HepG2 (cell line): Measurements from ENCODE around the gene GPR137. TPM values are rescaled to one million over a fixed set of nuclear protein-coding genes. Genes with fewer than 3 reads are reported as not detected.

Experiments used
- AKAP8 ChIP-seq: sonication (generic); formaldehyde crosslinking; IDR thresholded peaks from 2 replicates; pipeline ENCODE4 v1.5.1; 2020; ENCODE audit warnings: mild to moderate bottlenecking, missing genetic modification reagents
- FOSL1 ChIP-seq: sonication (generic); formaldehyde crosslinking; IDR thresholded peaks from 2 replicates; pipeline ENCODE4 v1.9.0; 2021; ENCODE audit warnings: missing genetic modification reagents, borderline replicate concordance
- GPN1 ChIP-seq: sonication (generic); formaldehyde crosslinking; IDR thresholded peaks from 2 replicates; pipeline ENCODE4 v1.5.1; 2020; ENCODE audit warnings: missing genetic modification reagents, borderline replicate concordance
- GTF3A ChIP-seq: sonication (generic); formaldehyde crosslinking; conservative IDR thresholded peaks from 2 replicates; pipeline ENCODE4 v1.4.0; 2020; ENCODE audit warnings: mild to moderate bottlenecking, missing genetic modification reagents
- KDM4B ChIP-seq: sonication (generic); formaldehyde crosslinking; IDR thresholded peaks from 2 replicates; pipeline ENCODE4 v1.4.0; 2020; ENCODE audit warnings: missing genetic modification reagents
- MTA3 ChIP-seq: sonication (generic); formaldehyde crosslinking; IDR thresholded peaks from 2 replicates; pipeline ENCODE4 v1.4.0; 2020; ENCODE audit warnings: missing genetic modification reagents
- SETDB1 ChIP-seq: sonication (generic); formaldehyde crosslinking; IDR thresholded peaks from 2 replicates; pipeline ENCODE4 v1.5.1; 2020; ENCODE audit warnings: missing genetic modification reagents, mild to moderate bottlenecking, borderline replicate concordance
- SIX4 ChIP-seq: sonication (generic); formaldehyde crosslinking; IDR thresholded peaks from 2 replicates; pipeline ENCODE4 v1.4.0; 2020; ENCODE audit warnings: missing genetic modification reagents
- YEATS2 ChIP-seq: sonication (generic); formaldehyde crosslinking; IDR thresholded peaks from 2 replicates; pipeline ENCODE4 v1.4.0; 2020; ENCODE audit warnings: missing genetic modification reagents, borderline replicate concordance
- ZBTB8A ChIP-seq: sonication (generic); formaldehyde crosslinking; IDR thresholded peaks from 2 replicates; pipeline ENCODE4 v1.4.0; 2020; ENCODE audit warnings: mild to moderate bottlenecking, low read depth, missing genetic modification reagents, borderline replicate concordance
- ZIK1 ChIP-seq: sonication (generic); formaldehyde crosslinking; IDR thresholded peaks from 2 replicates; pipeline ENCODE4 v1.5.0; 2020; ENCODE audit warnings: mild to moderate bottlenecking, low read depth, missing genetic modification reagents, borderline replicate concordance
- ZNF264 ChIP-seq: sonication (generic); formaldehyde crosslinking; IDR thresholded peaks from 2 replicates; pipeline ENCODE4 v1.4.0; 2020; ENCODE audit warnings: missing genetic modification reagents
- ZNF460 ChIP-seq: sonication (generic); formaldehyde crosslinking; IDR thresholded peaks from 2 replicates; pipeline ENCODE4 v1.5.1; 2020; ENCODE audit warnings: missing genetic modification reagents, mild to moderate bottlenecking, borderline replicate concordance
- ZNF788 ChIP-seq: sonication (generic); formaldehyde crosslinking; IDR thresholded peaks from 2 replicates; pipeline ENCODE4 v1.5.0; 2020; ENCODE audit warnings: mild to moderate bottlenecking, missing genetic modification reagents, borderline replicate concordance
- polyA plus RNA-seq, 8 experiments: library from polyadenylated mRNA; depleted of rRNA in 3 of 8; stranded (reverse) in 7 of 8; unstranded in 1 of 8; fragments of >200 nt; fragmentation: Illumina TruSeq in 4 of 8; extraction: Trizol in 4 of 8; gene quantifications; 2 replicates each; pipeline versions ENCODE4 v1.2.1 to v1.2.3, GENCODE V29; 2011 to 2016; ENCODE audit warnings: low read depth in 4 of 8, missing spikeins in 1 of 8, mixed read lengths in 1 of 8; ENCODE audit not compliant: insufficient read depth in 1 of 8
- total RNA-seq, 5 experiments: library from RNA; depleted of rRNA; stranded (reverse); fragments of >200 nt; fragmentation: Illumina TruSeq; extraction: Trizol; gene quantifications; 2 replicates each; pipeline ENCODE4 v1.2.3, GENCODE V29; 2016; ENCODE audit warnings: low read depth in 1 of 5
- TF ChIP-seq, protein P1 (sequence below): sonication (generic); formaldehyde crosslinking; IDR thresholded peaks from 2 replicates; pipeline ENCODE4 v1.4.0; 2020; ENCODE audit warnings: mild to moderate bottlenecking, low read depth, missing genetic modification reagents
- TF ChIP-seq, protein P2 (sequence below): sonication (generic); formaldehyde crosslinking; IDR thresholded peaks from 2 replicates; pipeline ENCODE4 v1.4.0; 2020; ENCODE audit warnings: mild to moderate bottlenecking, missing genetic modification reagents, borderline replicate concordance
- TF ChIP-seq, protein P3 (sequence below): sonication (generic); formaldehyde crosslinking; conservative IDR thresholded peaks from 2 replicates; pipeline ENCODE4 v1.4.0; 2020; ENCODE audit warnings: missing genetic modification reagents
- TF ChIP-seq, protein P4 (sequence below): sonication (generic); formaldehyde crosslinking; IDR thresholded peaks from 2 replicates; pipeline ENCODE4 v1.5.0; 2020; ENCODE audit warnings: missing genetic modification reagents
- TF ChIP-seq, protein P5 (sequence below): conservative IDR thresholded peaks from 2 replicates; pipeline ENCODE4 v1.6.1; 2018; ENCODE audit warnings: missing genetic modification reagents

GPR137 gene
- total and polyA plus RNA-seq, 2 of the 13 experiments (the other 11 are each of a cell fraction or from before 2014, with no cell fraction given) = 8.5 to 13.2 TPM

DNA sequence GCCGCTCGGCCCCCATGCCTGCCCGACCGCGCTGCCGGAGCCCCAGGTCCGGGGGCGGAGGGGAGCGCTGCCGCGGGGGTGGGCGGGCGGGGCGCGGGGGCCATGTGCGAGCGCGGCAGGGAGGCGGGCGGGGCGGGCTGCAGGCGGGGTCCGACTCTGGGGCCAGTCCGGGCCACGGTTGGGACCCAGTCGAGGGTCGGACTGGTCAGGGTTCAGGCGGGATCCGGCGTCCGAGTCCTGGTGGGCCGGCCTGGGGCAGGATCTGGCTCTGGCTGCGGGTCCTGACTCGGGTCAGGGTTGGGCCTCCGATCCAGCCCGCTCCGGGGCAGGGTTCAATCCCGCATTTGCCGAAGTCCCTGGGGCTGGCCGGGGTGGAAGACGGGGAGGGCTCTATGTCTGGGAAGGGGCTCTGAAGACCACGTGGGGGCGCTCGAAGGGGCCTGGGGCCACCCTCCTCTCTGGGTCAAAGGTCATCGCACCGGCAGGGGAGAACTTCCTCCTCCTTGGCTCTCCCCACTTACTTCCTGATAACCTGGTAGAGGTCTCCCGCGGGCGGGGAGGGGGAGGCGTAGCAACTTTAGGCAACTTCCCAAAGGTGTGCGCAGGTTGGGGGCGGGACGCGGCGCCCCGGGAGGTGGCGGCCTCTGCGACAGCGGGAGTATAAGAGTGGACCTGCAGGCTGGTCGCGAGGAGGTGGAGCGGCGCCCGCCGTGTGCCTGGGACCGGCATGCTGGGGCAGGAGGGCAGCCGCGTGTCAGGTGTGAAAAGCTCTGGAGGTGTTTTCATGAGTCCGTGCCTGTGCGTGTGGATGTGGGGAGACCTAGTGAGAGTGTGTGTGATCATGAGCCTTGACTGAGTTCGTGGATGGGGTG is 20.3 kb downstream of the GPR137 start (continued):
- TF ChIP-seq ZNF788 (CRISPR knock-in tag) (no peak), ZNF264 (peak; percentile 31; the same call in 1 of the 2 replicates), GPN1 (CRISPR knock-in tag) (no peak), MTA3 (CRISPR knock-in tag) (no peak), YEATS2 (CRISPR knock-in tag) (peak; percentile 42; the same call in 1 of the 2 replicates), SETDB1 (CRISPR knock-in tag) (no peak), SIX4 (CRISPR knock-in tag) (no peak), ZNF460 (CRISPR knock-in tag) (no peak), KDM4B (CRISPR knock-in tag) (no peak), FOSL1 (CRISPR knock-in tag) (no peak), AKAP8 (peak; percentile 61; the same call in 1 of the 2 replicates), GTF3A (CRISPR knock-in tag) (no peak), ZBTB8A (no peak), ZIK1 (CRISPR knock-in tag) (no peak)
- TF ChIP-seq, protein P1, sequence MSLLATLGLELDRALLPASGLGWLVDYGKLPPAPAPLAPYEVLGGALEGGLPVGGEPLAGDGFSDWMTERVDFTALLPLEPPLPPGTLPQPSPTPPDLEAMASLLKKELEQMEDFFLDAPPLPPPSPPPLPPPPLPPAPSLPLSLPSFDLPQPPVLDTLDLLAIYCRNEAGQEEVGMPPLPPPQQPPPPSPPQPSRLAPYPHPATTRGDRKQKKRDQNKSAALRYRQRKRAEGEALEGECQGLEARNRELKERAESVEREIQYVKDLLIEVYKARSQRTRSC (CRISPR knock-in tag) = no peak
- TF ChIP-seq, protein P2, sequence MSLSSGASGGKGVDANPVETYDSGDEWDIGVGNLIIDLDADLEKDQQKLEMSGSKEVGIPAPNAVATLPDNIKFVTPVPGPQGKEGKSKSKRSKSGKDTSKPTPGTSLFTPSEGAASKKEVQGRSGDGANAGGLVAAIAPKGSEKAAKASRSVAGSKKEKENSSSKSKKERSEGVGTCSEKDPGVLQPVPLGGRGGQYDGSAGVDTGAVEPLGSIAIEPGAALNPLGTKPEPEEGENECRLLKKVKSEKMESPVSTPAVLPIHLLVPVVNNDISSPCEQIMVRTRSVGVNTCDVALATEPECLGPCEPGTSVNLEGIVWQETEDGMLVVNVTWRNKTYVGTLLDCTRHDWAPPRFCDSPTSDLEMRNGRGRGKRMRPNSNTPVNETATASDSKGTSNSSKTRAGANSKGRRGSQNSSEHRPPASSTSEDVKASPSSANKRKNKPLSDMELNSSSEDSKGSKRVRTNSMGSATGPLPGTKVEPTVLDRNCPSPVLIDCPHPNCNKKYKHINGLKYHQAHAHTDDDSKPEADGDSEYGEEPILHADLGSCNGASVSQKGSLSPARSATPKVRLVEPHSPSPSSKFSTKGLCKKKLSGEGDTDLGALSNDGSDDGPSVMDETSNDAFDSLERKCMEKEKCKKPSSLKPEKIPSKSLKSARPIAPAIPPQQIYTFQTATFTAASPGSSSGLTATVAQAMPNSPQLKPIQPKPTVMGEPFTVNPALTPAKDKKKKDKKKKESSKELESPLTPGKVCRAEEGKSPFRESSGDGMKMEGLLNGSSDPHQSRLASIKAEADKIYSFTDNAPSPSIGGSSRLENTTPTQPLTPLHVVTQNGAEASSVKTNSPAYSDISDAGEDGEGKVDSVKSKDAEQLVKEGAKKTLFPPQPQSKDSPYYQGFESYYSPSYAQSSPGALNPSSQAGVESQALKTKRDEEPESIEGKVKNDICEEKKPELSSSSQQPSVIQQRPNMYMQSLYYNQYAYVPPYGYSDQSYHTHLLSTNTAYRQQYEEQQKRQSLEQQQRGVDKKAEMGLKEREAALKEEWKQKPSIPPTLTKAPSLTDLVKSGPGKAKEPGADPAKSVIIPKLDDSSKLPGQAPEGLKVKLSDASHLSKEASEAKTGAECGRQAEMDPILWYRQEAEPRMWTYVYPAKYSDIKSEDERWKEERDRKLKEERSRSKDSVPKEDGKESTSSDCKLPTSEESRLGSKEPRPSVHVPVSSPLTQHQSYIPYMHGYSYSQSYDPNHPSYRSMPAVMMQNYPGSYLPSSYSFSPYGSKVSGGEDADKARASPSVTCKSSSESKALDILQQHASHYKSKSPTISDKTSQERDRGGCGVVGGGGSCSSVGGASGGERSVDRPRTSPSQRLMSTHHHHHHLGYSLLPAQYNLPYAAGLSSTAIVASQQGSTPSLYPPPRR (CRISPR knock-in tag) = no peak
- TF ChIP-seq, protein P3, sequence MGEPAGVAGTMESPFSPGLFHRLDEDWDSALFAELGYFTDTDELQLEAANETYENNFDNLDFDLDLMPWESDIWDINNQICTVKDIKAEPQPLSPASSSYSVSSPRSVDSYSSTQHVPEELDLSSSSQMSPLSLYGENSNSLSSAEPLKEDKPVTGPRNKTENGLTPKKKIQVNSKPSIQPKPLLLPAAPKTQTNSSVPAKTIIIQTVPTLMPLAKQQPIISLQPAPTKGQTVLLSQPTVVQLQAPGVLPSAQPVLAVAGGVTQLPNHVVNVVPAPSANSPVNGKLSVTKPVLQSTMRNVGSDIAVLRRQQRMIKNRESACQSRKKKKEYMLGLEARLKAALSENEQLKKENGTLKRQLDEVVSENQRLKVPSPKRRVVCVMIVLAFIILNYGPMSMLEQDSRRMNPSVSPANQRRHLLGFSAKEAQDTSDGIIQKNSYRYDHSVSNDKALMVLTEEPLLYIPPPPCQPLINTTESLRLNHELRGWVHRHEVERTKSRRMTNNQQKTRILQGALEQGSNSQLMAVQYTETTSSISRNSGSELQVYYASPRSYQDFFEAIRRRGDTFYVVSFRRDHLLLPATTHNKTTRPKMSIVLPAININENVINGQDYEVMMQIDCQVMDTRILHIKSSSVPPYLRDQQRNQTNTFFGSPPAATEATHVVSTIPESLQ = no peak
- TF ChIP-seq, protein P4, sequence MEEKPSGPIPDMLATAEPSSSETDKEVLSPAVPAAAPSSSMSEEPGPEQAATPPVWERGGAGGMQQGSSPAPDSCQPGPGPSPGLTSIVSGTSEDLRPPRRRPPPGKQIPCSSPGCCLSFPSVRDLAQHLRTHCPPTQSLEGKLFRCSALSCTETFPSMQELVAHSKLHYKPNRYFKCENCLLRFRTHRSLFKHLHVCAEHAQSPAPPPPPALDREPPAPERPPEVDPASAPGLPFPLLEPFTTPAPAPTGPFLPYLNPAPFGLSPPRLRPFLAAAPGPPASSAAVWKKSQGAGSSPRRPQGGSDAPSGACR = no peak
- TF ChIP-seq, protein P5, sequence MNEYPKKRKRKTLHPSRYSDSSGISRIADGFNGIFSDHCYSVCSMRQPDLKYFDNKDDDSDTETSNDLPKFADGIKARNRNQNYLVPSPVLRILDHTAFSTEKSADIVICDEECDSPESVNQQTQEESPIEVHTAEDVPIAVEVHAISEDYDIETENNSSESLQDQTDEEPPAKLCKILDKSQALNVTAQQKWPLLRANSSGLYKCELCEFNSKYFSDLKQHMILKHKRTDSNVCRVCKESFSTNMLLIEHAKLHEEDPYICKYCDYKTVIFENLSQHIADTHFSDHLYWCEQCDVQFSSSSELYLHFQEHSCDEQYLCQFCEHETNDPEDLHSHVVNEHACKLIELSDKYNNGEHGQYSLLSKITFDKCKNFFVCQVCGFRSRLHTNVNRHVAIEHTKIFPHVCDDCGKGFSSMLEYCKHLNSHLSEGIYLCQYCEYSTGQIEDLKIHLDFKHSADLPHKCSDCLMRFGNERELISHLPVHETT (CRISPR knock-in tag) = no peak
